WTC11 (cell line): Measurements from ENCODE around the gene TP53BP2. TPM values are rescaled to one million over a fixed set of nuclear protein-coding genes. Genes with fewer than 3 reads are reported as not detected.

Experiments used
- ATAC-seq: fragments of 200-7000 bp; cut with Tn5 transposase; 2 replicates; pipeline ENCODE4 v1.10.0; 2021; ENCODE audit warnings: mild to moderate bottlenecking, moderate library complexity
- CTCF ChIA-PET: fragments of 300-600 bp; sonication (Branson Sonifier 250); formaldehyde crosslinking; loops from one replicate; lab custom pipeline; 2021; ENCODE audit warnings: antibody characterized with exemption; lab: Charles Lee
- POLR2A ChIA-PET: fragments of 350-600 bp; sonication (Branson Sonifier 250); formaldehyde crosslinking; loops from one replicate; lab custom pipeline; 2021; ENCODE audit warnings: antibody characterized with exemption; lab: Charles Lee
- DNase-seq: peaks from one replicate; pipeline ENCODE4 v3.0.0; 2021; ENCODE audit warnings: low spot score
- H3K27ac Mint-ChIP-seq: 2 replicates; pipeline ENCODE4 v1.8.0; 2021; ENCODE audit warnings: mixed read lengths
- H3K27me3 Mint-ChIP-seq: 2 replicates; pipeline ENCODE4 v1.8.0; 2021; ENCODE audit warnings: low read depth, mild to moderate bottlenecking, moderate library complexity, mixed read lengths
- H3K36me3 Mint-ChIP-seq: 2 replicates; pipeline ENCODE4 v1.8.0; 2021; ENCODE audit warnings: mixed read lengths
- H3K4me1 Mint-ChIP-seq: 2 replicates; pipeline ENCODE4 v1.8.0; 2022; ENCODE audit warnings: mixed read lengths
- H3K4me3 Mint-ChIP-seq: 2 replicates; pipeline ENCODE4 v1.8.0; 2021; ENCODE audit warnings: mild to moderate bottlenecking, moderate library complexity, mixed read lengths
- H3K9me3 Mint-ChIP-seq: 2 replicates; pipeline ENCODE4 v1.8.0; 2021; ENCODE audit warnings: mixed read lengths
- ATF1 ChIP-seq: sonication (generic); formaldehyde crosslinking; IDR thresholded peaks from 2 replicates; pipeline ENCODE4 v1.8.1; 2023; ENCODE audit warnings: mild to moderate bottlenecking, moderate library complexity, missing genetic modification reagents
- CBFB ChIP-seq: sonication (generic); formaldehyde crosslinking; IDR thresholded peaks from 2 replicates; pipeline ENCODE4 v1.8.1; 2022; ENCODE audit warnings: mild to moderate bottlenecking, low read depth, missing genetic modification reagents
- CREM ChIP-seq: sonication (generic); formaldehyde crosslinking; IDR thresholded peaks from 2 replicates; pipeline ENCODE4 v1.8.1; 2022; ENCODE audit warnings: mild to moderate bottlenecking, missing genetic modification reagents, moderate library complexity
- ESRRA ChIP-seq: sonication (generic); formaldehyde crosslinking; IDR thresholded peaks from 2 replicates; pipeline ENCODE4 v1.8.1; 2022; ENCODE audit warnings: mild to moderate bottlenecking, missing genetic modification reagents, borderline replicate concordance
- ETV6 ChIP-seq: sonication (generic); formaldehyde crosslinking; IDR thresholded peaks from 2 replicates; pipeline ENCODE4 v1.8.1; 2022; ENCODE audit warnings: mild to moderate bottlenecking, missing genetic modification reagents
- FOXJ3 ChIP-seq: sonication (generic); formaldehyde crosslinking; IDR thresholded peaks from 2 replicates; pipeline ENCODE4 v1.9.0; 2021; ENCODE audit warnings: missing genetic modification reagents, mild to moderate bottlenecking, borderline replicate concordance
- GABPB1 ChIP-seq: sonication (generic); formaldehyde crosslinking; IDR thresholded peaks from 2 replicates; pipeline ENCODE4 v1.8.1; 2023; ENCODE audit warnings: mild to moderate bottlenecking, missing genetic modification reagents
- GRHL2 ChIP-seq: fragments of 250-450 bp; sonication (Bioruptor Pico); IDR thresholded peaks from 2 replicates; pipeline ENCODE4 v1.8.0; 2022; ENCODE audit warnings: mild to moderate bottlenecking, moderate library complexity; ENCODE audit not compliant: insufficient replicate concordance, severe bottlenecking
- NFATC4 ChIP-seq: fragments of 250-450 bp; sonication (Bioruptor Pico); IDR thresholded peaks from 2 replicates; pipeline ENCODE4 v1.9.0; 2021; ENCODE audit warnings: mild to moderate bottlenecking
- NR2C2 ChIP-seq: sonication (generic); formaldehyde crosslinking; IDR thresholded peaks from 2 replicates; pipeline ENCODE4 v1.8.0; 2022; ENCODE audit warnings: mild to moderate bottlenecking, missing genetic modification reagents
- SMAD3 ChIP-seq: sonication (generic); formaldehyde crosslinking; IDR thresholded peaks from 2 replicates; pipeline ENCODE4 v1.8.0; 2022; ENCODE audit warnings: missing genetic modification reagents, mild to moderate bottlenecking, borderline replicate concordance
- SOX15 ChIP-seq: fragments of 250-450 bp; sonication (Bioruptor Pico); IDR thresholded peaks from 2 replicates; pipeline ENCODE4 v1.9.0; 2021; ENCODE audit warnings: mild to moderate bottlenecking
- TEAD4 ChIP-seq: sonication (generic); formaldehyde crosslinking; IDR thresholded peaks from 2 replicates; pipeline ENCODE4 v1.8.0; 2022; ENCODE audit warnings: mild to moderate bottlenecking, missing genetic modification reagents
- ZNF121 ChIP-seq: sonication (generic); formaldehyde crosslinking; IDR thresholded peaks from 2 replicates; pipeline ENCODE4 v1.8.0; 2023; ENCODE audit warnings: missing genetic modification reagents
- ZNF138 ChIP-seq: sonication (generic); formaldehyde crosslinking; conservative IDR thresholded peaks from 2 replicates; pipeline ENCODE4 v1.8.1; 2022; ENCODE audit warnings: mild to moderate bottlenecking, moderate library complexity, missing genetic modification reagents
- ZNF219 ChIP-seq: sonication (generic); formaldehyde crosslinking; IDR thresholded peaks from 2 replicates; pipeline ENCODE4 v1.8.0; 2023; ENCODE audit warnings: missing genetic modification reagents, mild to moderate bottlenecking, borderline replicate concordance
- ZNF423 ChIP-seq: fragments of 250-450 bp; sonication (Bioruptor Pico); IDR thresholded peaks from 2 replicates; pipeline ENCODE4 v2.1.2; 2022; ENCODE audit warnings: mild to moderate bottlenecking, moderate library complexity
- ZNF671 ChIP-seq: fragments of 250-450 bp; sonication (Bioruptor Pico); IDR thresholded peaks from 2 replicates; pipeline ENCODE4 v1.8.0; 2021; ENCODE audit warnings: mild to moderate bottlenecking
- total RNA-seq: library from RNA; stranded (reverse); gene quantifications from 3 replicates; pipeline ENCODE4 v1.2.3, GENCODE V29; 2021
- TF ChIP-seq, protein P1 (sequence below): fragments of 250-450 bp; sonication (Bioruptor Pico); IDR thresholded peaks from 2 replicates; pipeline ENCODE4 v2.1.2; 2022; ENCODE audit warnings: mild to moderate bottlenecking, moderate library complexity
- TF ChIP-seq, protein P2 (sequence below): sonication (generic); formaldehyde crosslinking; IDR thresholded peaks from 2 replicates; pipeline ENCODE4 v1.8.0; 2022; ENCODE audit warnings: mild to moderate bottlenecking, missing genetic modification reagents
- TF ChIP-seq, protein P3 (sequence below): sonication (generic); formaldehyde crosslinking; IDR thresholded peaks from 2 replicates; pipeline ENCODE4 v1.8.1; 2023; ENCODE audit warnings: mild to moderate bottlenecking, missing genetic modification reagents, borderline replicate concordance
- TF ChIP-seq, protein P4 (sequence below): sonication (generic); formaldehyde crosslinking; IDR thresholded peaks from 2 replicates; pipeline ENCODE4 v1.8.1; 2023; ENCODE audit warnings: mild to moderate bottlenecking, missing genetic modification reagents, moderate library complexity
- TF ChIP-seq, protein P5 (sequence below): sonication (generic); formaldehyde crosslinking; IDR thresholded peaks from 2 replicates; pipeline ENCODE4 v1.8.0; 2022; ENCODE audit warnings: mild to moderate bottlenecking, missing genetic modification reagents
- TF ChIP-seq, protein P6 (sequence below): sonication (generic); formaldehyde crosslinking; IDR thresholded peaks from 2 replicates; pipeline ENCODE4 v1.8.1; 2022; ENCODE audit warnings: missing genetic modification reagents, borderline replicate concordance

Gene TP53BP2
- total RNA-seq, 1 experiment from 2014 or later: 42.7 TPM

DNA sequence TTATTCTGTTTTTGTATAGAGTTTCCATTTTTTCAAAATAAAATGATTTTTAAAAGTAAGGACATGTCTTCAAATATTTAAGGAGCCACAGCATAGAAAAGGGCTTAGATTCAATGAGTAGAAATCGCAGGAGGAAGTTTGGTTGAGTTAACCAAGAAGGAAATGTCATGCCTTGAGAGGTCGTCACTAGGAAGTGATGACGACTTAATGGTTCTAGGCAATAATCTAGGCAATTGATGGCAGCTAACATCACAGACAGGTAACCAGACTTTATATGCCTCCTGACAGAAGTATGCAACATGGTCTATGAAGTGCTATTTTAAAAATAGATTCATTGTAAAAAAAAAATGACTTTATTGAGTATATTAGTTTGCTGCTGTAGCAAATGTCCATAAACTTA, 32.1 kb upstream of the TP53BP2 start:
- ATAC-seq (no peak), DNase-seq (no peak)
- no peaks in the 10 kb centered on the region for H3K27me3 Mint-ChIP-seq
- H3K36me3 Mint-ChIP-seq: peaks cover 12% of the 10 kb centered on the region
- CTCF ChIA-PET: no interaction called here
- TF ChIP-seq CBFB (no peak), ATF1 (CRISPR knock-in tag) (no peak)
- TF ChIP-seq, protein P1, sequence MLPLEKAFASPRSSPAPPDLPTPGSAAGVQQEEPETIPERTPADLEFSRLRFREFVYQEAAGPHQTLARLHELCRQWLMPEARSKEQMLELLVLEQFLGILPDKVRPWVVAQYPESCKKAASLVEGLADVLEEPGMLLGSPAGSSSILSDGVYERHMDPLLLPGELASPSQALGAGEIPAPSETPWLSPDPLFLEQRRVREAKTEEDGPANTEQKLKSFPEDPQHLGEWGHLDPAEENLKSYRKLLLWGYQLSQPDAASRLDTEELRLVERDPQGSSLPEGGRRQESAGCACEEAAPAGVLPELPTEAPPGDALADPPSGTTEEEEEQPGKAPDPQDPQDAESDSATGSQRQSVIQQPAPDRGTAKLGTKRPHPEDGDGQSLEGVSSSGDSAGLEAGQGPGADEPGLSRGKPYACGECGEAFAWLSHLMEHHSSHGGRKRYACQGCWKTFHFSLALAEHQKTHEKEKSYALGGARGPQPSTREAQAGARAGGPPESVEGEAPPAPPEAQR (CRISPR knock-in tag): no peak
- TF ChIP-seq, protein P2, sequence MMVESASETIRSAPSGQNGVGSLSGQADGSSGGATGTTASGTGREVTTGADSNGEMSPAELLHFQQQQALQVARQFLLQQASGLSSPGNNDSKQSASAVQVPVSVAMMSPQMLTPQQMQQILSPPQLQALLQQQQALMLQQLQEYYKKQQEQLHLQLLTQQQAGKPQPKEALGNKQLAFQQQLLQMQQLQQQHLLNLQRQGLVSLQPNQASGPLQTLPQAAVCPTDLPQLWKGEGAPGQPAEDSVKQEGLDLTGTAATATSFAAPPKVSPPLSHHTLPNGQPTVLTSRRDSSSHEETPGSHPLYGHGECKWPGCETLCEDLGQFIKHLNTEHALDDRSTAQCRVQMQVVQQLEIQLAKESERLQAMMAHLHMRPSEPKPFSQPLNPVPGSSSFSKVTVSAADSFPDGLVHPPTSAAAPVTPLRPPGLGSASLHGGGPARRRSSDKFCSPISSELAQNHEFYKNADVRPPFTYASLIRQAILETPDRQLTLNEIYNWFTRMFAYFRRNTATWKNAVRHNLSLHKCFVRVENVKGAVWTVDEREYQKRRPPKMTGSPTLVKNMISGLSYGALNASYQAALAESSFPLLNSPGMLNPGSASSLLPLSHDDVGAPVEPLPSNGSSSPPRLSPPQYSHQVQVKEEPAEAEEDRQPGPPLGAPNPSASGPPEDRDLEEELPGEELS (CRISPR knock-in tag): no peak
- no peak overlapping the region for H3K27ac Mint-ChIP-seq
- H3K9me3 Mint-ChIP-seq: peaks cover 25% of the 10 kb centered on the region
- no peak overlapping the region for H3K4me3 Mint-ChIP-seq
- no peaks in the 10 kb centered on the region for H3K4me1 Mint-ChIP-seq
- POLR2A ChIA-PET: no interaction called here

DNA sequence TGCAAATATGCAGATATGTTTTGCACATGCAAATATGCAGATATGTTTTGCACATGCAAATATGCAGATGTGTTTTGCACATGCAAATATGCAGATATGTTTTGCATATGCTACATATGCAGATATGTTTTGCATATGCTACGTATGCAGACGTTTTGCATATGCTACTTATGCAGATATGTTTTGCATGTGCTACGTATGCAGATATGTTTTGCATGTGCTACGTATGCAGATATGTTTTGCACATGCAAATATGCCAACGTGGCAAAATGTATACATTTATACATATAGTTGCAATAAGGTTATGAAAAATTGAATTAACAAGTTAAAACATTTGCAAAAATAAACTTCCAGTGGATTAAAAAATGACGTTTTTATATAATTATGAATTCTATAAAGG, 30.8 kb upstream of the TP53BP2 start:
- ChIA-PET CTCF (no interaction called here), POLR2A (no interaction called here)
- peaks cover 12% of the 10 kb centered on the region for H3K36me3 Mint-ChIP-seq
- no peak overlapping the region for H3K27ac Mint-ChIP-seq
- H3K9me3 Mint-ChIP-seq: peaks cover 25% of the 10 kb centered on the region
- no peaks in the 10 kb centered on the region for H3K27me3 Mint-ChIP-seq
- H3K4me1 Mint-ChIP-seq: peaks cover 4% of the 10 kb centered on the region
- TF ChIP-seq TEAD4 (CRISPR knock-in tag) (no peak), FOXJ3 (no peak)
- ATAC-seq: no peak
- DNase-seq: no peak
- no peak overlapping the region for H3K4me3 Mint-ChIP-seq

DNA sequence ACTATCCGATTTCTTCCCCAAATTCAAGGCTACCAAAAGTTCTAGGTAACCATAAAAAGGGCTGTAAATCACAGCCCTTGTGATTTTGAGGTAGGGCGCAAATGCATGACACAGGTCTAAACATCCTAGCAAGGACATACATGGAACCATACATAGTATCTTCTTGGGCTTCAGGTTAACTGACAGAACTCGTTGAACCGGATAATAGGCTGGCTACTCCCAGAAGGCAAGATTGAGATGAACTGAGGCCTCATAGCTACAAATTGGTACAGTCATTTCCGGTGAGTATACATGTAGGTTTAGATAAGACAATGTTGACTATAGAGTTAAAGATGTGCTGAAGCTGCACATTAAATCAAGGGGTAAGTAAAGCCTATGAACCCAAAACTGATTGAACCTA, 27.3 kb upstream of the TP53BP2 start:
- Mint-ChIP-seq H3K27ac (no peak overlapping the region), H3K4me1 (peaks cover 19% of the 10 kb centered on the region), H3K27me3 (no peaks in the 10 kb centered on the region; the same call in 1 of the 2 replicates), H3K4me3 (no peak overlapping the region), H3K9me3 (peaks cover 10% of the 10 kb centered on the region), H3K36me3 (peaks cover 10% of the 10 kb centered on the region; the same call in 1 of the 2 replicates)
- DNase-seq (no peak), ATAC-seq (no peak)
- no peak for TF ChIP-seq ZNF219 (CRISPR knock-in tag)
- TF ChIP-seq ESRRA: no peak
- no peak for TF ChIP-seq NFATC4
- TF ChIP-seq, protein P3, sequence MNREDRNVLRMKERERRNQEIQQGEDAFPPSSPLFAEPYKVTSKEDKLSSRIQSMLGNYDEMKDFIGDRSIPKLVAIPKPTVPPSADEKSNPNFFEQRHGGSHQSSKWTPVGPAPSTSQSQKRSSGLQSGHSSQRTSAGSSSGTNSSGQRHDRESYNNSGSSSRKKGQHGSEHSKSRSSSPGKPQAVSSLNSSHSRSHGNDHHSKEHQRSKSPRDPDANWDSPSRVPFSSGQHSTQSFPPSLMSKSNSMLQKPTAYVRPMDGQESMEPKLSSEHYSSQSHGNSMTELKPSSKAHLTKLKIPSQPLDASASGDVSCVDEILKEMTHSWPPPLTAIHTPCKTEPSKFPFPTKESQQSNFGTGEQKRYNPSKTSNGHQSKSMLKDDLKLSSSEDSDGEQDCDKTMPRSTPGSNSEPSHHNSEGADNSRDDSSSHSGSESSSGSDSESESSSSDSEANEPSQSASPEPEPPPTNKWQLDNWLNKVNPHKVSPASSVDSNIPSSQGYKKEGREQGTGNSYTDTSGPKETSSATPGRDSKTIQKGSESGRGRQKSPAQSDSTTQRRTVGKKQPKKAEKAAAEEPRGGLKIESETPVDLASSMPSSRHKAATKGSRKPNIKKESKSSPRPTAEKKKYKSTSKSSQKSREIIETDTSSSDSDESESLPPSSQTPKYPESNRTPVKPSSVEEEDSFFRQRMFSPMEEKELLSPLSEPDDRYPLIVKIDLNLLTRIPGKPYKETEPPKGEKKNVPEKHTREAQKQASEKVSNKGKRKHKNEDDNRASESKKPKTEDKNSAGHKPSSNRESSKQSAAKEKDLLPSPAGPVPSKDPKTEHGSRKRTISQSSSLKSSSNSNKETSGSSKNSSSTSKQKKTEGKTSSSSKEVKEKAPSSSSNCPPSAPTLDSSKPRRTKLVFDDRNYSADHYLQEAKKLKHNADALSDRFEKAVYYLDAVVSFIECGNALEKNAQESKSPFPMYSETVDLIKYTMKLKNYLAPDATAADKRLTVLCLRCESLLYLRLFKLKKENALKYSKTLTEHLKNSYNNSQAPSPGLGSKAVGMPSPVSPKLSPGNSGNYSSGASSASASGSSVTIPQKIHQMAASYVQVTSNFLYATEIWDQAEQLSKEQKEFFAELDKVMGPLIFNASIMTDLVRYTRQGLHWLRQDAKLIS (CRISPR knock-in tag): no peak
- no peak for TF ChIP-seq SOX15 (CRISPR knock-in tag)
- no peak for TF ChIP-seq ZNF423 (CRISPR knock-in tag)
- TF ChIP-seq, protein P4, sequence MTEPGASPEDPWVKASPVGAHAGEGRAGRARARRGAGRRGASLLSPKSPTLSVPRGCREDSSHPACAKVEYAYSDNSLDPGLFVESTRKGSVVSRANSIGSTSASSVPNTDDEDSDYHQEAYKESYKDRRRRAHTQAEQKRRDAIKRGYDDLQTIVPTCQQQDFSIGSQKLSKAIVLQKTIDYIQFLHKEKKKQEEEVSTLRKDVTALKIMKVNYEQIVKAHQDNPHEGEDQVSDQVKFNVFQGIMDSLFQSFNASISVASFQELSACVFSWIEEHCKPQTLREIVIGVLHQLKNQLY: no peak
- TF ChIP-seq ZNF121 (CRISPR knock-in tag): no peak
- no peak for TF ChIP-seq ZNF671 (CRISPR knock-in tag)
- TF ChIP-seq SMAD3 (CRISPR knock-in tag): no peak
- TF ChIP-seq, protein P5, sequence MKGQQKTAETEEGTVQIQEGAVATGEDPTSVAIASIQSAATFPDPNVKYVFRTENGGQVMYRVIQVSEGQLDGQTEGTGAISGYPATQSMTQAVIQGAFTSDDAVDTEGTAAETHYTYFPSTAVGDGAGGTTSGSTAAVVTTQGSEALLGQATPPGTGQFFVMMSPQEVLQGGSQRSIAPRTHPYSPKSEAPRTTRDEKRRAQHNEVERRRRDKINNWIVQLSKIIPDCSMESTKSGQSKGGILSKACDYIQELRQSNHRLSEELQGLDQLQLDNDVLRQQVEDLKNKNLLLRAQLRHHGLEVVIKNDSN (CRISPR knock-in tag): no peak
- no peak for TF ChIP-seq GABPB1 (CRISPR knock-in tag)
- TF ChIP-seq, protein P6, sequence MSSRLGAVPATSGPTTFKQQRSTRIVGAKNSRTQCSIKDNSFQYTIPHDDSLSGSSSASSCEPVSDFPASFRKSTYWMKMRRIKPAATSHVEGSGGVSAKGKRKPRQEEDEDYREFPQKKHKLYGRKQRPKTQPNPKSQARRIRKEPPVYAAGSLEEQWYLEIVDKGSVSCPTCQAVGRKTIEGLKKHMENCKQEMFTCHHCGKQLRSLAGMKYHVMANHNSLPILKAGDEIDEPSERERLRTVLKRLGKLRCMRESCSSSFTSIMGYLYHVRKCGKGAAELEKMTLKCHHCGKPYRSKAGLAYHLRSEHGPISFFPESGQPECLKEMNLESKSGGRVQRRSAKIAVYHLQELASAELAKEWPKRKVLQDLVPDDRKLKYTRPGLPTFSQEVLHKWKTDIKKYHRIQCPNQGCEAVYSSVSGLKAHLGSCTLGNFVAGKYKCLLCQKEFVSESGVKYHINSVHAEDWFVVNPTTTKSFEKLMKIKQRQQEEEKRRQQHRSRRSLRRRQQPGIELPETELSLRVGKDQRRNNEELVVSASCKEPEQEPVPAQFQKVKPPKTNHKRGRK (CRISPR knock-in tag): no peak
- TF ChIP-seq NR2C2 (CRISPR knock-in tag): no peak
- TF ChIP-seq ETV6: no peak
- no peak for TF ChIP-seq GRHL2
- TF ChIP-seq ZNF138 (CRISPR knock-in tag): no peak
- TF ChIP-seq CREM: no peak
- TF ChIP-seq, all 79 proteins: peak for 0
- CTCF ChIA-PET: no interaction called here
- POLR2A ChIA-PET: no interaction called here
